Measurements from ENCODE around the gene BEND5. TPM values are rescaled to one million over a fixed set of nuclear protein-coding genes. Genes with fewer than 3 reads are reported as not detected.

Gene BEND5
- total RNA-seq, 6 experiments from 2014 or later, result not detected

DNA sequence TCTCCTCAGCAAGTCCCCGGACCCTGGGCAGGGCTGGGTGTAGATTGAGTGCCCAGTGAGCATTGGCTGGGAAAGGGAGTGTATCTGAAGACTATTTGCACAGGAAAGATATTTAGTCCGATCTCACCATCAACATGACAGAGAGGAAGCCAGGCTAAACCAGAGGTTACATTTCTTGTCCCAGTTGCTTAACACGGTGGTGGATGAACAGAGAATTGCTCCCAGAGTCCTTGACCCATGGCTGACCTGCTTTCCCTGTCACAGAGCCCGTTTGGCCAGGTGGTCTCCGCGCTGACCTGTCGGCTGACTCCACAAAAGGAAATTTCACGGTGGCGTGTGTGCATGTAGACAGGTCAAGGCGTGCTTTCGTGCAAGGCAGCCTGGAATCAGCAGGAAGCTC is 83.5 kb downstream of the BEND5 start:
- H3K9me3 Mint-ChIP-seq, result peaks cover 31% of the 10 kb centered on the region
- H3K4me1 Mint-ChIP-seq (ENCODE audit: low read depth), result no peaks in the 10 kb centered on the region
- no peak for DNase-seq
- H3K27ac Mint-ChIP-seq, result no peak overlapping the region
- no peak overlapping the region for H3K4me3 Mint-ChIP-seq
- H3K27me3 Mint-ChIP-seq (ENCODE audit: insufficient read depth), result peaks cover 5% of the 10 kb centered on the region; the same call in 1 of the 2 replicates
- TF ChIP-seq CTCF (IDR thresholded peaks at IDR 0.05), result no peak
- H3K36me3 Mint-ChIP-seq (ENCODE audit: low read depth), result no peaks in the 10 kb centered on the region

DNA sequence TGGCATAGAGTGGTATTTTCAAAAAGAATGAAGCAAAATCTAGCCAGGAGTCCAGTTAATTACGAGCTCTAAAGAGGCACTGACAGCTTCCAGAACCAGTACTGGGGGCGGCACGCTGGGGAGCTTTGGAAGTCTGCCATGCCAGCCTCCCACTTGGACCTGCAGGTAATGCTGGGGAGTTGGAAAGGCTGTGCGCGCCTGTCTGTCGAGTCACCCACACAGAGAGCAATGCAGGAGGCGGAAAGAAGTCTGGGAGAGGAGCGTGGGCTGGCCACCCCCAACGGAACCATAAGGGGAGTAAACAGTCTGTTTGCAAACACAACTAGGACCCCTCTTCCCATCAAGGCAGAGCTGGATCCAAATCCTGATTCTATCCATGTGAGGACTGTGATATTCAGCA is 84.5 kb downstream of the BEND5 start:
- Mint-ChIP-seq H3K4me3 (no peak overlapping the region), H3K4me1 (ENCODE audit: low read depth) (no peaks in the 10 kb centered on the region), H3K27ac (no peak overlapping the region), H3K36me3 (ENCODE audit: low read depth) (no peaks in the 10 kb centered on the region), H3K9me3 (peaks cover 31% of the 10 kb centered on the region), H3K27me3 (ENCODE audit: insufficient read depth) (peaks cover 5% of the 10 kb centered on the region; the same call in 1 of the 2 replicates)
- DNase-seq, result no peak
- no peak for TF ChIP-seq CTCF (IDR thresholded peaks at IDR 0.05)

DNA sequence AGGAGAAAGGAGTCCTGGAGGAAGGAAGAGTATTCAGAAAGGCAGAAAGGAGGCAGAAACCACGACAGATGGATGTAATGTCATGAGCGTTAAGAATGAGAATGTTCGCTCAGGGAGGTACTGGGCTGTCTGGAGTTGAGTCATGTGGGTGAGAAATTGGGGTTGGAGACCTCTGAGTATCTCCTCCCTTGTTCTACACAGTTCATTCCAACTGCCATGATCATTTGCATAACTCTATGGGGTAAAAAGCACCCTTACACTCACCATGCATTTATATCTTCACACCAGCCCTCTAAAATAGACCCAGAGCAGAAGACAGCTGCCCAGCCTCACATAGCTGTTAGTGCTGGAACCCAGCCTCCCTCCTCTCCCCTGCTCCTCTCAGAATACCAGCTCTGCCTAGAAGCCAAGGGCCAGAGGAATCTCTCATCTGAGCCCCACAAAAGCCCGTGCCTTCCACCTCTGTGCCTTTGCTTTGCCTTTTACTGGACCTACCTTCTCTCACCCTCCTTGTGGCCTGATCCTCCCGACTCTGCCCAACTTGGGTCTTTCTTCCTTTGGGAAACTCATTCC is 85.2 kb downstream of the BEND5 start:
- H3K27ac Mint-ChIP-seq, result no peak overlapping the region
- peaks cover under 1% of the 10 kb centered on the region; the same call in 1 of the 2 replicates for H3K36me3 Mint-ChIP-seq (ENCODE audit: low read depth)
- no peaks in the 10 kb centered on the region for H3K4me1 Mint-ChIP-seq (ENCODE audit: low read depth)
- no peak for TF ChIP-seq CTCF (IDR thresholded peaks at IDR 0.05)
- H3K4me3 Mint-ChIP-seq, result no peak overlapping the region
- peaks cover 38% of the 10 kb centered on the region for H3K9me3 Mint-ChIP-seq
- H3K27me3 Mint-ChIP-seq (ENCODE audit: insufficient read depth), result peaks cover 5% of the 10 kb centered on the region; the same call in 1 of the 2 replicates
- no peak for DNase-seq

- H3K9me3 Mint-ChIP-seq, result peaks cover 61% of the 10 kb centered on the region
- peaks cover 5% of the 10 kb centered on the region; the same call in 1 of the 2 replicates for H3K27me3 Mint-ChIP-seq (ENCODE audit: insufficient read depth)
- H3K27ac Mint-ChIP-seq, result no peak overlapping the region
- TF ChIP-seq CTCF (IDR thresholded peaks at IDR 0.05), result no peak
- no peak for DNase-seq
- H3K4me1 Mint-ChIP-seq (ENCODE audit: low read depth), result no peaks in the 10 kb centered on the region
- peaks cover 5% of the 10 kb centered on the region; the same call in 1 of the 2 replicates for H3K36me3 Mint-ChIP-seq (ENCODE audit: low read depth)
- no peak overlapping the region for H3K4me3 Mint-ChIP-seq
Measured at GRCh38 chr1:48688102-48688760, 88.5 kb downstream of the BEND5 start.

DNA sequence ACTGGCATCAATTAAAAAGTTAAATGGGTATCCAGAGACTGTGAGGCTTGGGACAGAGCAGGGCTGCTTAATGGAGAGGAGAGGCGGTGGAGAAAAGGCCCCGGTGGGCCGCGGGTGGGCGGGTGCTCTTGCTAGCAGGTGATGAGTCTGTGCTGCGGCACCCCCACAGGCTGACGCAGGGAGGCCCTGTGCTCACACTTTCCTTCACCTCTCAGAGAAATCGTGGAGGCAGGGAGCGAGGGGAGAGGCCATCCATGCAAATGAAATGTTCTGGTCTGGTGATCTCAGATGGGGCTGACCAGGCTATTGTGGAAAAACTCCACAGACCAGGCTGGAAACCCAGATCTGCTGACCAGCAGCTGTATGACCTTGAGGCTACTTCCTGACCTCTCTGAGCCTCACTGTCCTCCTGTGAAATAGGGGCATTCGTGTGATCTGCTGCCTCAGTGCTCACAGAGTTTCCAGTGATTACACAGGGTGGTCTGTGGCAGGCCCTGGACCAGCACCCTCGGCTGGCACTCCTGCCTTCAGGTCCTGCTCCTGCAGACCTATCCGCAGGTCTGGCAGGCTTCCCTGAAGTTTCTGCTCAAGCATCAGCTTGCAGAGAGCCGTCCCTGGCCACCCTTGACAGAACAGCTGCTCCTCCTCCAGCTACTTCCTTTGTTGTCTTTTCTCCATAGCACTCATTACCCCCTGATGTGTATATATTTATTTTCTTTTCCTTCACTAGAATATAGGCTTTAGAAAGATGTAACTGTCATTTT is 89.2 kb downstream of the BEND5 start:
- Mint-ChIP-seq H3K27me3 (ENCODE audit: insufficient read depth) (peaks cover 5% of the 10 kb centered on the region; the same call in 1 of the 2 replicates), H3K36me3 (ENCODE audit: low read depth) (peaks cover 5% of the 10 kb centered on the region; the same call in 1 of the 2 replicates), H3K4me3 (no peak overlapping the region), H3K4me1 (ENCODE audit: low read depth) (no peaks in the 10 kb centered on the region), H3K27ac (no peak overlapping the region), H3K9me3 (peaks cover 67% of the 10 kb centered on the region)
- DNase-seq, result no peak
- TF ChIP-seq CTCF (IDR thresholded peaks at IDR 0.05), result no peak
